HepG2 (cell line): ENCODE data around the gene SCYL1. TPM values are rescaled to one million over a fixed set of nuclear protein-coding genes. Genes with fewer than 3 reads are reported as not detected.

Source experiments
- ARID5B ChIP-seq: IDR thresholded peaks from 2 replicates; pipeline ENCODE4 v1.4.0; 2020; ENCODE audit warnings: mild to moderate bottlenecking, missing genetic modification reagents
- ASH2L ChIP-seq: fragments of 300-600, 200-600 bp; sonication (generic); IDR thresholded peaks from 2 replicates; pipeline ENCODE4 v1.7.0; 2017; ENCODE audit warnings: low read depth, mild to moderate bottlenecking, moderate library complexity, mixed read lengths, low read length; ENCODE audit not compliant: insufficient read length
- EZH2 ChIP-seq: conservative IDR thresholded peaks from 2 replicates; pipeline ENCODE4 v1.6.1; 2012; ENCODE audit warnings: mild to moderate bottlenecking, low read depth, low read length, moderate library complexity
- HNF4A ChIP-seq: sonication (generic); formaldehyde crosslinking; IDR thresholded peaks from 2 replicates; pipeline ENCODE4 v1.4.0; 2020; ENCODE audit warnings: missing genetic modification reagents
- KMT2A ChIP-seq: sonication (generic); formaldehyde crosslinking; IDR thresholded peaks from 2 replicates; pipeline ENCODE4 v1.4.0; 2020; ENCODE audit warnings: missing genetic modification reagents
- PAX8 ChIP-seq: sonication (generic); formaldehyde crosslinking; IDR thresholded peaks from 2 replicates; pipeline ENCODE4 v1.8.0; 2022; ENCODE audit warnings: mild to moderate bottlenecking, missing genetic modification reagents, borderline replicate concordance
- PHF8 ChIP-seq: sonication (generic); formaldehyde crosslinking; IDR thresholded peaks from 2 replicates; pipeline ENCODE4 v1.5.0; 2020; ENCODE audit warnings: missing genetic modification reagents
- RFX3 ChIP-seq: IDR thresholded peaks from 2 replicates; pipeline ENCODE4 v1.6.1; 2016; ENCODE audit warnings: missing biosample characterization, missing genetic modification reagents
- XRCC5 ChIP-seq: fragments of 200-400 bp; formaldehyde crosslinking; optimal IDR thresholded peaks from 2 replicates; pipeline ENCODE3; 2017; ENCODE audit warnings: mild to moderate bottlenecking, low read length
- YEATS2 ChIP-seq: sonication (generic); formaldehyde crosslinking; IDR thresholded peaks from 2 replicates; pipeline ENCODE4 v1.4.0; 2020; ENCODE audit warnings: missing genetic modification reagents, borderline replicate concordance
- YY1 ChIP-seq: IDR thresholded peaks from 2 replicates; pipeline ENCODE4 v1.6.1; 2011; ENCODE audit warnings: low read length, low read depth, moderate library complexity, mild to moderate bottlenecking; ENCODE audit not compliant: insufficient read depth, insufficient replicate concordance
- ZBTB49 ChIP-seq: sonication (generic); formaldehyde crosslinking; IDR thresholded peaks from 2 replicates; pipeline ENCODE4 v1.4.0; 2020; ENCODE audit warnings: missing genetic modification reagents, borderline replicate concordance
- ZNF143 ChIP-seq: sonication (generic); formaldehyde crosslinking; IDR thresholded peaks from 2 replicates; pipeline ENCODE4 v1.4.0; 2020; ENCODE audit warnings: missing genetic modification reagents
- ZNF382 ChIP-seq: sonication (generic); formaldehyde crosslinking; IDR thresholded peaks from 2 replicates; pipeline ENCODE4 v1.5.0; 2020; ENCODE audit warnings: missing genetic modification reagents, mild to moderate bottlenecking, borderline replicate concordance
- ZNF430 ChIP-seq: sonication (generic); formaldehyde crosslinking; IDR thresholded peaks from 2 replicates; pipeline ENCODE4 v1.9.0; 2021; ENCODE audit warnings: mild to moderate bottlenecking, missing genetic modification reagents
- ZNF546 ChIP-seq: sonication (generic); formaldehyde crosslinking; conservative IDR thresholded peaks from 2 replicates; pipeline ENCODE4 v1.8.1; 2023; ENCODE audit warnings: mild to moderate bottlenecking, missing genetic modification reagents
- ZNF556 ChIP-seq: sonication (generic); formaldehyde crosslinking; IDR thresholded peaks from 2 replicates; pipeline ENCODE4 v1.4.0; 2020; ENCODE audit warnings: mild to moderate bottlenecking, missing genetic modification reagents, borderline replicate concordance
- ZNF558 ChIP-seq: sonication (generic); formaldehyde crosslinking; IDR thresholded peaks from 2 replicates; pipeline ENCODE4 v1.9.0; 2022; ENCODE audit warnings: mild to moderate bottlenecking, missing genetic modification reagents, borderline replicate concordance
- ZNF674 ChIP-seq: sonication (generic); formaldehyde crosslinking; IDR thresholded peaks from 2 replicates; pipeline ENCODE4 v1.5.0; 2020; ENCODE audit warnings: low read depth, mild to moderate bottlenecking, missing genetic modification reagents
- polyA plus RNA-seq, 8 experiments: library from polyadenylated mRNA; depleted of rRNA in 3 of 8; stranded (reverse) in 7 of 8; unstranded in 1 of 8; fragments of >200 nt; fragmentation: Illumina TruSeq in 4 of 8; extraction: Trizol in 4 of 8; gene quantifications; 2 replicates each; pipeline versions ENCODE4 v1.2.1 to v1.2.3, GENCODE V29; 2011 to 2016; ENCODE audit warnings: low read depth in 4 of 8, missing spikeins in 1 of 8, mixed read lengths in 1 of 8; ENCODE audit not compliant: insufficient read depth in 1 of 8
- total RNA-seq, 5 experiments: library from RNA; depleted of rRNA; stranded (reverse); fragments of >200 nt; fragmentation: Illumina TruSeq; extraction: Trizol; gene quantifications; 2 replicates each; pipeline ENCODE4 v1.2.3, GENCODE V29; 2016; ENCODE audit warnings: low read depth in 1 of 5
- TF ChIP-seq, protein P1 (sequence below): sonication (generic); formaldehyde crosslinking; IDR thresholded peaks from 2 replicates; pipeline ENCODE4 v1.5.0; 2020; ENCODE audit warnings: mild to moderate bottlenecking, missing genetic modification reagents, moderate library complexity

The SCYL1 gene
- total and polyA plus RNA-seq, 2 of the 13 experiments (the other 11 are each of a cell fraction or from before 2014, with no cell fraction given): 65.9 to 103 TPM

DNA sequence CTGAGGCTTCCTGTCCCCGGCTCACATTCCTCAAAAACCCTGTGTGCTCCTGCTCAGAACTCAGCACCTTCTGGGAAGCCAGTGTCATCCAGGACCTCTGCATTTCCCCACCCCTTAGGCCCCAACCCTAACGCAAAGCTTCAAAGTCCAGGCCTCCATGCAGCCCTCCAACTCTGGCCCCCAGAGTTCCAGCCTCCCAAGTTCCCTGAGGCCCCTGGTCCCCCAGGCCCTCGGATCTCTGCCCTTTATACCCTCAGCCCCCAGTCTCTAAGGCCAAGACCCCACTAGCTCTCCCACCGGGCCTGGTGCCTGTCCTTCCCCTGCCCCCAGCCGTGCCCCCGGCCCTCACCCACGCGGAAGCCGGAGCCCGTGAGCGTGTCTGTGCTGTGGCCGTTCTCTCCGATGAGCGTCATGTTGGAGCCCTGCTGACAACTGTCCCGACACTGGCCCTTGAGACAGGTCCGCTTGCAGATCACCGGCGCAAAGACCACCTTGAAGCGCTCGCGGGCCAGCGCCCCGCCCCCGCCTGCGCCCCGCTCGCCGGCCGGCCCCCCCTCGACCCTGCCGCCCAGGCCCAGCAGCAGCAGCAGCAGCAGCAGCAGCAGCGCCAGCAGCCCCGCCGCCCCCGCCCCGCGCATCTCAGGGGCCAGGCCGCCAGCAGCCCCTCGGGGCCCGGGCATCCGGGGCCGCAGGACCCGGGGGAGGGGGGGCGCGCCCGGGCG is 32.6 kb downstream of the SCYL1 start (continued):
- 0 out of 2 replicates have a peak, but pooled peaks have one; percentile 39 for TF ChIP-seq ZNF430 (CRISPR knock-in tag)
- TF ChIP-seq YEATS2 (CRISPR knock-in tag): 0 out of 2 replicates have a peak, but pooled peaks have one; percentile 31
- TF ChIP-seq PAX8 (CRISPR knock-in tag): 0 out of 2 replicates have a peak, but pooled peaks have one; percentile 37
- peak; percentile 43; the same call in 1 of the 2 replicates for TF ChIP-seq KMT2A (CRISPR knock-in tag)
- TF ChIP-seq ZNF382 (CRISPR knock-in tag): no peak
- TF ChIP-seq ZBTB49: no peak
- TF ChIP-seq ZNF556: peak; percentile 20; the same call in 1 of the 2 replicates
- no peak for TF ChIP-seq EZH2
- TF ChIP-seq ZNF143: no peak
- TF ChIP-seq ZNF546 (CRISPR knock-in tag): no peak
- peak; percentile 71 for TF ChIP-seq PHF8 (CRISPR knock-in tag)
- peak; percentile 75 for TF ChIP-seq XRCC5
- TF ChIP-seq ZNF674 (CRISPR knock-in tag): no peak
- peak; percentile 44 for TF ChIP-seq YY1
- 0 out of 2 replicates have a peak, but pooled peaks have one; percentile 62 for TF ChIP-seq ZNF558 (CRISPR knock-in tag)
- peak; percentile 86 for TF ChIP-seq HNF4A (CRISPR knock-in tag)
- TF ChIP-seq ASH2L: peak; percentile 31
- TF ChIP-seq ARID5B (CRISPR knock-in tag): peak; percentile 27; the same call in 1 of the 2 replicates
- no peak for TF ChIP-seq RFX3 (CRISPR knock-in tag)
- TF ChIP-seq, protein P1, sequence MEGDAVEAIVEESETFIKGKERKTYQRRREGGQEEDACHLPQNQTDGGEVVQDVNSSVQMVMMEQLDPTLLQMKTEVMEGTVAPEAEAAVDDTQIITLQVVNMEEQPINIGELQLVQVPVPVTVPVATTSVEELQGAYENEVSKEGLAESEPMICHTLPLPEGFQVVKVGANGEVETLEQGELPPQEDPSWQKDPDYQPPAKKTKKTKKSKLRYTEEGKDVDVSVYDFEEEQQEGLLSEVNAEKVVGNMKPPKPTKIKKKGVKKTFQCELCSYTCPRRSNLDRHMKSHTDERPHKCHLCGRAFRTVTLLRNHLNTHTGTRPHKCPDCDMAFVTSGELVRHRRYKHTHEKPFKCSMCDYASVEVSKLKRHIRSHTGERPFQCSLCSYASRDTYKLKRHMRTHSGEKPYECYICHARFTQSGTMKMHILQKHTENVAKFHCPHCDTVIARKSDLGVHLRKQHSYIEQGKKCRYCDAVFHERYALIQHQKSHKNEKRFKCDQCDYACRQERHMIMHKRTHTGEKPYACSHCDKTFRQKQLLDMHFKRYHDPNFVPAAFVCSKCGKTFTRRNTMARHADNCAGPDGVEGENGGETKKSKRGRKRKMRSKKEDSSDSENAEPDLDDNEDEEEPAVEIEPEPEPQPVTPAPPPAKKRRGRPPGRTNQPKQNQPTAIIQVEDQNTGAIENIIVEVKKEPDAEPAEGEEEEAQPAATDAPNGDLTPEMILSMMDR (CRISPR knock-in tag): 0 out of 2 replicates have a peak, but pooled peaks have one; percentile 4
